Mucosa of stomach (tissue), 1 donor: ENCODE results near the gene NELFB.

Experiments
- H3K27me3 ChIP-seq: one replicate; pipeline ENCODE4 v1.7.0; 2013; ENCODE audit warnings: mild to moderate bottlenecking, low read length; ENCODE audit not compliant: control insufficient read depth, insufficient read depth
- H3K36me3 ChIP-seq: one replicate; pipeline ENCODE4 v1.7.0; 2013; ENCODE audit warnings: low read length; ENCODE audit not compliant: control insufficient read depth, insufficient read depth
- H3K4me1 ChIP-seq: one replicate; pipeline ENCODE4 v1.7.0; 2013; ENCODE audit warnings: mild to moderate bottlenecking, low read length; ENCODE audit not compliant: control insufficient read depth, insufficient read depth
- H3K4me3 ChIP-seq: one replicate; pipeline ENCODE4 v1.7.0; 2013; ENCODE audit warnings: low read length
- H3K9ac ChIP-seq: one replicate; pipeline ENCODE4 v1.7.0; 2013; ENCODE audit warnings: mild to moderate bottlenecking, low read length, moderate library complexity
- H3K9me3 ChIP-seq: one replicate; pipeline ENCODE4 v1.7.0; 2013; ENCODE audit warnings: mild to moderate bottlenecking, low read length, moderate library complexity; ENCODE audit not compliant: control insufficient read depth
- donor health status: Pancreatic carcinoma.

NELFB gene

DNA sequence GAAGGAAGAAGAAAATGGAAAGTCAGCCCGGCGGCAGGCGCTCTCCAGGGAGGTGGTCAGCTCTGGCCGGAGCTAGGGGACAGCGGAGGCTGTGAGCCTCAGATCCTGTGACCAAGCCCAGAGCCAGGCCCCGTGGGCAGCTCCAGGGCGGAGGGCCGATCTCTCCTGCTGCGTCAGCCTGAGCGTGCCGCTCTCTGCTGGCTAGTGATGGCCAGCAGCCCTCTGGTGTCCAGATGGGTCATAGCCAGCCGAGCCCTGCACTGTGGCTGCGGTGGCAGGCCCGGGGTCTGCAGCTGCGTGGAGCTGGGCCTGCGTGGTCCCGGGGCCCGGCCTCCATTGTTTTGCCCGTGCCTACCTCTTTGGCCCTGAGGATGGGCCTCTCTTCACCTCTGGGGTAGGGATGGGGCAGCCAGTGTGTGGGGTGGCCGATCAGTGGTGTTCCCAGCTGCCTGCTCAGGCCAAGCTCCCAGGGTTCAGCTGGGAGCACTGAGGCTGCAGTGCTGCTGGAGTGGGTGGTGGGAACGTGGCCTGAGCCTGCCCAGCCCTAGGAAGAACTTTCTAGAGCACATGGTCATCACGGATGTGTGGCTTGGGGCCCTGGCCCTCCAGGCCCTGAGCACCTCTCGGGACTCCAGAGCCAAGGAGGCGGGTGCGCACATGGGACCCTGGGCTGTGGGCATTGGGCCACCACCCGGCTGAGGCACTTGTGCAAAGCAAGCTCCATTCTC is 64.0 kb downstream of the NELFB start:
- Histone ChIP-seq H3K9me3 (no peaks in the 10 kb centered on the region), H3K36me3 (no peaks in the 10 kb centered on the region), H3K4me3 (no peak overlapping the region), H3K27me3 (peaks cover 15% of the 10 kb centered on the region), H3K9ac (no peak overlapping the region), H3K4me1 (peaks cover 4% of the 10 kb centered on the region)

DNA sequence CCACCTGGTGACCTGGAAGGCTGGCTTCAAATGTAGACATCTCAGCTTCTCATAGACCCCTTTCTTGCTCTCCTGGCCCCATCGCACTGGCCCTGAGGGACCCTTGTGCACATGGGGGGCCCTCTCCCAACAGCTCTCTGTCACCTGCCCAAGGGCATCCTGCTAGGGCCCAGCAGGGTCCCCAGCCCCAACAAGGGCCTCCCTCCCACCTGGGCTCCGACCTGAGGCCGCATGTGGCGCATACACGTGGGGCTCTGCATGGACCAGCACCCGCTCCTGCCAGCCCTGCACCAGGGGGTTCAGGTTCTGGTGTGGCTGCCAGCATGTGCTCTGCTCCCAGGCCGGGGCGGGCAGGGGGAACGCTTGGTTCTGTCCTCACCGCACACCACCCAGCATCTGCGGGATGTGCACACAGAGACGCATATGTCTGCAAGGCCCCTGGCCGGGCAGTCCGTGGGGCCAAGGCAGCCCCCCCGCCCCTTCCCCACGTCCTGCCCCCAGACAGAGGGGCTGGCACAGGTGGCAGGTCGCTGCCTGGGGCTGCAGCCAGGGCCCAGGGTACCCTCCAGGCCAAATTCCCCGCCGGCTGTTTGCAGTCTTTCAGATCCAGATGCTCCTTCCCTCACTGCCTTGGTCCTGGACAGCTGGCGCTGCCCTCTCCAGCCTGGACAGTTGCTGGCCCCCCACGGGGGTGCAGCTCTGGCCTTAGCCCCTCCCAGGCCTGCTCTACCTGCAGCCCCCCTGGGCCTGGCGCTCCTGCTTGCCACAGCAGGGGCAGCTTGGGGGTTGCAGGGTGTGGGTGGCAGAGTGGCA is 64.8 kb downstream of the NELFB start:
- peaks cover 15% of the 10 kb centered on the region for H3K27me3 ChIP-seq
- H3K36me3 ChIP-seq: no peaks in the 10 kb centered on the region
- peaks cover 4% of the 10 kb centered on the region for H3K4me1 ChIP-seq
- no peak overlapping the region for H3K9ac ChIP-seq
- no peaks in the 10 kb centered on the region for H3K9me3 ChIP-seq
- H3K4me3 ChIP-seq: no peak overlapping the region

DNA sequence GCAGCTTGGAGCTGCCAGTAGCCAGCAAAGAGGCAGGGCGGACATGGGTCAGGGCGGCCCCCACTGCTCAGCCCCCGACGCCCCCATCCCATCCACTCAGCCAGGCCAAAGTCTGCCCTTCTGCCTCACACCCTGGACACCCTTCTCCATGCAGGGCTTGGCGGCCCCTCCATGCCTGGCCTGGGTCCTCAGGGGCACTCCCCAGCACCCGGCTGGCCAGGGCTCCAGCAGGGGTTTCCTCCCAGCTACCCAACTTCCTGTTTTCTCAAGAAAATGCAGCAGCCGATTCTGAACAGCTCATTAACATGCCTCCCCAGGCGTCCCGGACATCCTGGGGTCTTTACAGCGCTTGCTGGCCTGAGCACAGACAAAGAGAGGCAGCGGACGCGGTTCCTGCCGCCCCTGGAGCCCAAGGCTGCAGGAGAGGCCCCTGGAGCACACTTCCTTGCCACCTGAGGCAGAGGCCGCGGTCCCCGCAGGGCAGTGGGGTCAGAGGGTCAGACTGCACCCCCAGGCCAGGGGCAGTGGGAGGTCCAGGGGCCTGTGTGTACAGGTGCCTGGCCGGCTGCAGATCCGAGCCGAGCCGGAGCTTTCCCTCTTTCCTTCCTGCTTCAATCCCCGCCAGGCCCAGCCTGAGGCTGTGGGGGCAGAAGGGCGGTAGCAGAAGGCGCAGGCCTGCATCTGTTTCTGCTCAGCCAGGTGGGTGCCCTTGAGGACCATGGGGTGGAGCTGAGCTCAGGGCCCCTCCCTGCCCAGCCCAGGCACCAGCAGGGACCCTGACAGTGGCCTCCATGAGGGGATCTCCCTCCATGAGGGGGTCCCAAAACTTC is 65.6 kb downstream of the NELFB start:
- Histone ChIP-seq H3K9ac (no peak overlapping the region), H3K4me1 (peaks cover 4% of the 10 kb centered on the region), H3K27me3 (peaks cover 12% of the 10 kb centered on the region), H3K36me3 (no peaks in the 10 kb centered on the region), H3K9me3 (no peaks in the 10 kb centered on the region), H3K4me3 (no peak overlapping the region)

DNA sequence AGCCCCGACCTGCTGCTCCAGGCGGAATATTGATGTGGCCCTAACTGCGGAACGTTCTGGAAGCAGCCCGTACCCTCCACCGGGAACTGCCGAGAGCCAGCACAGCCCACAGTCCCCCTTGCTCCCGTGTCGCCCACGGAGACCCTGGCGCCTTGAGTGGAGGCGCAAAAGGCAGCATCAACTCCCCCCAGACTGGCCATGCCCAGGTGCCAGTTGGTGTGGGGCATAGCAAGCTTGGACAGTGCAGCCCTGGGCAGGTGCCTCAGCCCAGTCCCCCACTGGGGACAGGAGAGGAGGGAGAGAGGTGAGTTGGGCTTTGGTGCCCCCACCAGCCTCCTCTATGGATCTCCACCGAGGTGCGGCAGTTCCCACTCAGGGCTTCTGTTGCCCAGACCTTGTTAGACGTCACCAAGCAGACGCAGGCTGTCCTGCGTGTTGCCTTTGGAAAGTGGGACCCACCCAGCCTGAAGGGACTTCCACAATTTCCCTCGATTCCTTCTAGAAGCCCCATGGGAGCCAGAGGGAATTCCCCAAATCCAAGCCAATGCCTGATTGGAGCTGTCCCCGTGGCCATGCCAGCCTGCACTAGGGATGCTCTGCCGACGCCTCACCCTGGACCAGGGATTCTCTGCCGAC is 66.7 kb downstream of the NELFB start:
- no peak overlapping the region for H3K9ac ChIP-seq
- H3K36me3 ChIP-seq: no peaks in the 10 kb centered on the region
- H3K4me3 ChIP-seq: no peak overlapping the region
- no peaks in the 10 kb centered on the region for H3K4me1 ChIP-seq
- peaks cover 4% of the 10 kb centered on the region for H3K27me3 ChIP-seq
- no peaks in the 10 kb centered on the region for H3K9me3 ChIP-seq
